Lower leg skin (tissue), 4 donors: ENCODE data around the gene SRRM3. TPM values are rescaled to one million over a fixed set of nuclear protein-coding genes. Genes with fewer than 3 reads are reported as not detected.

Source experiments
- DNase-seq, 2 donors: peaks; one replicate each; pipeline ENCODE4 v3.0.0-alpha.2; 2019; ENCODE audit warnings: low spot score in 2 of 2
- H3K4me3 ChIP-seq: fragments of 200-600 bp; sonication (generic); 2 replicates; pipeline ENCODE4 v1.5.1; 2017; ENCODE audit warnings: mild to moderate bottlenecking, low read depth; ENCODE audit not compliant: poor library complexity, severe bottlenecking
- POLR2A ChIP-seq, 2 donors: fragments of 450-650 bp; IDR thresholded peaks; one replicate each; pipeline ENCODE4 v1.6.1; 2016 to 2017; ENCODE audit warnings: antibody characterized with exemption in 2 of 2, mild to moderate bottlenecking in 1 of 2, moderate library complexity in 1 of 2
- WGBS, 2 donors: methylation state at CpG; one replicate each; pipeline ENCODE4 v1.1.5; 2018; 5-methylcytosine and 5-hydroxymethylcytosine counted together
- intact Hi-C: fragments of 100-400 bp; cut with DNase I; formaldehyde crosslinking; loops from one replicate; pipeline ENCODE4 v1.15.0; 2023; ENCODE audit warnings: low total_unique reads
- total RNA-seq, 4 donors: library from RNA; depleted of rRNA; stranded (reverse); fragments of >200 nt; gene quantifications; one replicate each; pipeline ENCODE4 v1.1.0, GENCODE V29; 2016
- TF ChIP-seq, protein P1 (sequence below), 3 donors: fragments of 450-650 bp; IDR thresholded peaks; one replicate each; pipeline ENCODE4 v1.5.1; 2016; ENCODE audit warnings: antibody characterized with exemption in 3 of 3, mild to moderate bottlenecking in 3 of 3, moderate library complexity in 2 of 3

SRRM3 gene
- total RNA-seq, 4 donors from 2014 or later: 7.5 to 12.3 (median 9.4) TPM

DNA sequence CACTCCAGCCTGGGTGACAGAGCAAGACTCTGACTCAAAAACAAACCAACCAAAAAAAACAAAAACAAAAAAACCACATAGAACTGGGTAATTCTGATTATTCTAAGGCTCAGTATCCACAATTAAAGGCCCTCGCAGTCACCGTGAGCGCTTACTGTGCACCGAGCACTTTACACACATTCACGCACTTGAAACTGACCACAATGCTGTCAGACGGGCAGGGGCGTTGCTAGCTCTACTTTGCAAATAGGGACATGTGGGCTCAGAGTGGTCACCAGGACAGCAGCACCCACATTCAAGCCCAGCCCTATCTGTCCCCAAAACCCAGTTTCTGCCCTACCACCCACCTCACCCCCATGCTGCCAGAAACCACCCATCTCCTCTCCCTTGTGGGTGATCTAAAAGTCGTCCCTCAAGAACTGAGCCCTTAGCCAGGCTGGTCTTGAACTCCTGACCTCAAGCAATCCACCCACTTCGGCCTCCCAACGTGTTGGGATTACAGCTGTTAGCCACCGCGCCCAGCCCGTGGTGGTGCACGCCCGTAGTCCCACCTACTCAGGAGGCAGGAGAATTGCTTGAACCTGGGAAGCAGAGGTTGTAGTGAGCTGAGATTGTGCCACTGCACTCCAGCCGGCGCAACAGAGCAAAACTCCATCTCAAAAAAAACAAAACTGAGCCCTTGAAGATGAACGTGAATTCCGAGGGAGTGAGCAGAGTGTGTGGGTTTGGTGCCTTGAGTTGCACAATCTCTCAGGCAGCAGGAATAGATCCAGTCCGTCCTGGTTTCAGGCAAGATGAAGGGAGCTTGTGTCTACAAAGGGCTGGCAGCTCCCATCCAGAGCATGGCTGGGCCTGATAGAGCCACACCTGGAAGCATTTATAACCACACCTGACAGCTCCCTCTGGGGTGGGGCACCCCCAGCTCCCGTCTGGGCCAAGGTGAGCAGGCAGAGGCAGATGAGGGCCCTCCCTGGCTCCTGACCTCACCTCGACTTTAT is 95.3 kb downstream of the SRRM3 start:
- intact Hi-C loops: no loop called here

GRCh38 chr7:76300166-76300731 is 98.6 kb downstream of the SRRM3 start:
- intact Hi-C loops: no loop called here
- peak in 1 of 2 donors; percentile 71 for DNase-seq
- no peak for TF ChIP-seq POLR2A (IDR thresholded peaks at IDR 0.05)
- TF ChIP-seq, protein P1, sequence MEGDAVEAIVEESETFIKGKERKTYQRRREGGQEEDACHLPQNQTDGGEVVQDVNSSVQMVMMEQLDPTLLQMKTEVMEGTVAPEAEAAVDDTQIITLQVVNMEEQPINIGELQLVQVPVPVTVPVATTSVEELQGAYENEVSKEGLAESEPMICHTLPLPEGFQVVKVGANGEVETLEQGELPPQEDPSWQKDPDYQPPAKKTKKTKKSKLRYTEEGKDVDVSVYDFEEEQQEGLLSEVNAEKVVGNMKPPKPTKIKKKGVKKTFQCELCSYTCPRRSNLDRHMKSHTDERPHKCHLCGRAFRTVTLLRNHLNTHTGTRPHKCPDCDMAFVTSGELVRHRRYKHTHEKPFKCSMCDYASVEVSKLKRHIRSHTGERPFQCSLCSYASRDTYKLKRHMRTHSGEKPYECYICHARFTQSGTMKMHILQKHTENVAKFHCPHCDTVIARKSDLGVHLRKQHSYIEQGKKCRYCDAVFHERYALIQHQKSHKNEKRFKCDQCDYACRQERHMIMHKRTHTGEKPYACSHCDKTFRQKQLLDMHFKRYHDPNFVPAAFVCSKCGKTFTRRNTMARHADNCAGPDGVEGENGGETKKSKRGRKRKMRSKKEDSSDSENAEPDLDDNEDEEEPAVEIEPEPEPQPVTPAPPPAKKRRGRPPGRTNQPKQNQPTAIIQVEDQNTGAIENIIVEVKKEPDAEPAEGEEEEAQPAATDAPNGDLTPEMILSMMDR (IDR thresholded peaks at IDR 0.05): no peak
- 66 to 76% methylated on average over 7 of the region's 7 CpGs for WGBS, 2 donors
- no peak overlapping the region for H3K4me3 ChIP-seq

More for the DNA sequence above, 95.3 kb downstream of the SRRM3 start:
- TF ChIP-seq, protein P1 (IDR thresholded peaks at IDR 0.05): no peak
- no peak for TF ChIP-seq POLR2A (IDR thresholded peaks at IDR 0.05)
- WGBS, 2 donors: 35 to 48% methylated on average over 22 of the region's 22 CpGs
- no peak overlapping the region for H3K4me3 ChIP-seq
- DNase-seq: peak; percentile 88 to 92

GRCh38 chr7:76301000-76301399 is 99.3 kb downstream of the SRRM3 start:
- intact Hi-C loops: no loop called here
- no peak overlapping the region for H3K4me3 ChIP-seq
- no peak for DNase-seq
- TF ChIP-seq, protein P1 (IDR thresholded peaks at IDR 0.05): no peak
- TF ChIP-seq POLR2A (IDR thresholded peaks at IDR 0.05): no peak
- WGBS, 2 donors: 82 to 83% methylated on average over 3 of the region's 3 CpGs

DNA sequence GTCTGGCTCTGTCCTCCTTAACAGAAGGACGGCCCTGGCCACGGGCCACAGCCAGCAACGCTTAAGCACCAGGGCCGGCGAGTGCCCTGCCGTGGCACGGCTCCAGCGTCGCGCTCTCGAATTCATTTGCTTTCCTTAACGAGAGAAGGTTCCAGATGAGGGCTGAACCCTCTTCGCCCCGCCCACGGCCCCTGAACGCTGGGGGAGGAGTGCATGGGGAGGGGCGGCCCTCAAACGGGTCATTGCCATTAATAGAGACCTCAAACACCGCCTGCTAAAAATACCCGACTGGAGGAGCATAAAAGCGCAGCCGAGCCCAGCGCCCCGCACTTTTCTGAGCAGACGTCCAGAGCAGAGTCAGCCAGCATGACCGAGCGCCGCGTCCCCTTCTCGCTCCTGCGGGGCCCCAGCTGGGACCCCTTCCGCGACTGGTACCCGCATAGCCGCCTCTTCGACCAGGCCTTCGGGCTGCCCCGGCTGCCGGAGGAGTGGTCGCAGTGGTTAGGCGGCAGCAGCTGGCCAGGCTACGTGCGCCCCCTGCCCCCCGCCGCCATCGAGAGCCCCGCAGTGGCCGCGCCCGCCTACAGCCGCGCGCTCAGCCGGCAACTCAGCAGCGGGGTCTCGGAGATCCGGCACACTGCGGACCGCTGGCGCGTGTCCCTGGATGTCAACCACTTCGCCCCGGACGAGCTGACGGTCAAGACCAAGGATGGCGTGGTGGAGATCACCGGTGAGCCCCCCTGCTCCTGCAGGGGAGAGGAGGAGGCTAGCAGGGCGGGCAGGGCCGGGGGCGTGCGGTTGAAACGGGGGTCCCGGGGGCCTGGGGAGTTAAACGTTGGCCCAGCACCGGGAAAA is 100.9 kb downstream of the SRRM3 start, which contains the start of gene HSPB1:
HSPB1 (plus strand) TSS at position 327 of the 855 bp plus-strand sequence; CDS start at position 367, 40 bp downstream.
- intact Hi-C loops: no loop called here
- WGBS, 2 donors: 0 to 1% methylated on average over 33 to 38 of the region's 75 CpGs
- peak within 1 kb of the TSS; percentile 95 for H3K4me3 ChIP-seq
- DNase-seq: peak; percentile 94 to 98
- TF ChIP-seq POLR2A (IDR thresholded peaks at IDR 0.05): peak in 1 of 2 donors; percentile 51
- TF ChIP-seq, protein P1 (IDR thresholded peaks at IDR 0.05): no peak
